Stimulated activated CD4-positive, alpha-beta T cell treated with anti-CD3 and anti-CD28 coated beads, Interleukin-4, amount 100 ng/mL, for 4 hours (primary cell): ENCODE results near the gene IGIP.

Source experiments
- DNase-seq, 2 experiments: peaks; one replicate each; pipeline ENCODE4 v3.0.0-alpha.2; 2020

The IGIP gene

DNA sequence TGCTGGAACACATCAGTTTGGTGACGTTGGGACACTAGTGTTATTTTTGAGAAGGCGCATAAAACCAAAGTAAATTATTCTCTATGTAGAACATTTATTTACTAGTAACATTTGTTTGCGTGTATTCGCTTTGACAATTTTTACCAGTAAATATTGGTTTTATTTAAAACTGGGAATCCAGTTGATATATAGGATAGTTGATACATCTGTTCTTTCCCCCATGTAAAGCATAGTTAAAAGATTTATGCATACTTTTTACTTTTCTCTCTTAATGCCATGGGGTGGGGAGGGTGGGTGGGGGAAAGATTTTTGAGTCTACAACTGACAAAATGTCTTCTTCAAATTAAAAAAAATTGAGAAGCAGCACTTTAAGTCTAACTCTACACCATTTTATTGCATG, at the start of gene IGIP:
Gene IGIP, plus strand, starts transcription at position 301 of the 400 bp plus-strand sequence. CDS start 2,540 bp downstream, outside the sequence.
- no peak for DNase-seq

DNA sequence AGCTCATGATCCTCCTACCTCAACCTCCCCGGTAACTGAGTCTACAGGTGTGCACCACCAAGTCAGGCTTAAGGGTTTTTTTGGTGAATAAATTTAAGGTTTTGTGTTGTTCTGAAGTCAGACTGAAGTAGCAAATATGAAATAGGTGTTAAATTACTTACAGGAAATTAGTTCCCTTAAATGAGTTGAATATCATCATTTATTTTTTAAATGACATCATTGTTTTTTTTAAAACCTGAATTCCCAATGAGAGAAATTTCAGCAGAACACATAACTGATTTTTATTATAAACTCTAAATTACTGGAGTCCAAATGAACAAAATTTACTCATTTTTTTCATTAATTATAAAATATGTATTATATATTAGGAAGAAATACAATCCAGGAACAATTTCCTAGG, 49.6 kb upstream of the IGIP start:
- DNase-seq: no peak

DNA sequence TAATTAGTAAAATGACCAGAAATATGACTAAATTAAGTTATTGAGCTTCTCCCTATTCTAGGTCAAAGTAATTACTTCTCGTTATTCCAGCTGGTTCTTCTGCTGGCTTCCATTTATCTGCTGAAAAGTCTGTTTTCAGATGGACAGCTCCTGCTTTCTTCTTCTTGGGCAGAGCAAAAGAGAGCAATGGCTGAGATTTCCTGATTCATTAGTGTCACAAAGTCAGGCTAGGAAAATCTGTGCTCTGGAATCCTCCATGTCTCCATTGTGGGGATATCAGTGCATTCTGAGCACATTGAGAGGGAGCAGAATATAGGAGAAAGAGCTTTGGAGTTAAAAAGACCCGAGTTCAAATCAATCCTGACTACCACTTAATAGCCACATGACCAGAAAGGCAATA, 48.9 kb upstream of the IGIP start:
- no peak for DNase-seq

DNA sequence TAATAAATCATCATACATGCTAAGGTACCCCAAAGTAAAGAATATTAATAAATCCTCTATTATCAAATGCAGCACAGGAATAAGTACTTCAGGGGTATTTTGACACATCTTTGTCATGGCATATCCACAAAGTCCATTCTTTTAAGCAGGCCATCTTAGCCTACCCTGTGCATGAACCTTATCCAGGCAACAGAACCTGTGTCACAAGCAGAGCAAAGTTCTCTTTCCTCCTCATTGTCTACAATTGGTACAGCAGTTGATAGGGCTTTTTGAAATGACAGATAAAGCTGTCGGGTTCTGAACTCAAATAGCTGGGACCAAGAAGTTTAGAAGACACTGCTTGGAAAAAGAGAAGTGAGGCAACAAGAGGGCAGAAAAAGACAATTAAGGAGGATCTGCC, 42.6 kb upstream of the IGIP start:
- DNase-seq: no peak

DNA sequence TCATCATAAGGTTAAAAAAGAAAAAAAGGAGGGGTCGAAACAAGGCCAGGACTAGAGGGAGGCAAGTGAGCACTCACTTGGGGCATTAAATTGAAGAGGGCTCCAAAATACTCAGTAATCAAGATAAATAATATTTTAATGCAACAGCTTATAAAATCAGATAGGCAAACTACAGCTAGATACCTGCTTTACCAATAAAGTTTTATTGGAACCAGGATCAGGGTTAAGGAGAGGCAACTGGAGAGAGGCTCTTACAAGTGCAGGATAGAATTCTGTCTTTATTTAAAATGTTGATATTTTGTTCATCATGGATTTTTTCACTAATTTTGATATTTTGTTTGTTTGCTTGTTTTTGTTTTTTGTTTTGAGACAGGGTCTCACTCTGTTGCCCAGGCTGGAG, 42.1 kb upstream of the IGIP start:
- no peak for DNase-seq

DNA sequence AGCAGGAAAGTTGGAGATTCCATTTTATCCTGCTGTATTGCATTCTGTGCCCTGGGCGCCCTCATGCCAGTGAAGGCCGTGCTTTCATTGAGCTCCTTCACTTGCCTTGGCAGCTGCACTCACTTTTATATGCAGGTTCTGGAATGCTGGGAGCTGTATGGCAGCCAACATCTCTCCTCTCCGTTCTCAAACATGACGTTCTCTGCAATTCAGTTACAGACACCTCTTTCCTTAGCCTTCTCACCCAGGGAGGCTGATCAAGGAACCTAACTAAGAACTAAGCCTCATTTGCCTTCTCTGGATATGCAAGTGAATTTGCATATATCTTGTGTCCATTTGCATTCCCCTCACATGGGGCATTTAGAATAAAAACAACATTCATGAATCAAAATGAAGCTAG, 41.2 kb upstream of the IGIP start:
- DNase-seq: no peak

DNA sequence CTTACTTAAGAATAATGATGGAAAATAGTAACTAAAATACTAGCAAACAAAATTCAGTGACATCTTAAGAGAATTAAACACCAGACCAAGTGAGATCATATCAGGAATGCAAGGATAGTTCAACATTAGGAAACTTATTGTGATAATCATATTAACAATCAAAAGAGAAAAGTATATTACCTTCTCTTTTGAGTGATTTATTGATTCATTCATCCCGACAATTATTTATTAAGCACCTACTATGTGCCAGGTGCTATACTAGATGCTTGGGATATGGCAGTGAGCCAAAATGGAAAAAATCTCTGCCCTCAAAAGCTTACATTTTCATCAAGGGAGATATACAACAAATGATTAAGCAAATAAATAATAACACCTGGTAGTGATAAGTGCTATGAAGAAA, 35.5 kb upstream of the IGIP start:
- no peak for DNase-seq

DNA sequence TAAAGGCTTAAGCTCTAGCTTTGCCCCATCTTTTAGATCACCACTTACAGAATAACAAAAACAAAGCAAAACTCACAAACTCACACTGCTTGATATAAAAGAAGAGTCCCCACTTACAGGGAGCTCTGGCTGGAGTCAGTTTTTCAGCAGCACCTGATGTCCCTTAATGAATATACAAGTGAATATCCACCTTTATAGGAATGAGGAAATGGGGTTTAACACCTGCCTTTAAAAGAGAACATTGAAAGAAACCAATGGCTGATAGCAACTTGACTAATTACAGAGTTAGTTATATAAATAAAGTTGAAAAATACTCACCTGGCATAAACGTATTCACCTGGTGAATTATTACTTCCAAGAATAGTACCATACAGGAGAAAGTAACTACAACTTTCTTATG, 32.6 kb upstream of the IGIP start:
- no peak for DNase-seq

DNA sequence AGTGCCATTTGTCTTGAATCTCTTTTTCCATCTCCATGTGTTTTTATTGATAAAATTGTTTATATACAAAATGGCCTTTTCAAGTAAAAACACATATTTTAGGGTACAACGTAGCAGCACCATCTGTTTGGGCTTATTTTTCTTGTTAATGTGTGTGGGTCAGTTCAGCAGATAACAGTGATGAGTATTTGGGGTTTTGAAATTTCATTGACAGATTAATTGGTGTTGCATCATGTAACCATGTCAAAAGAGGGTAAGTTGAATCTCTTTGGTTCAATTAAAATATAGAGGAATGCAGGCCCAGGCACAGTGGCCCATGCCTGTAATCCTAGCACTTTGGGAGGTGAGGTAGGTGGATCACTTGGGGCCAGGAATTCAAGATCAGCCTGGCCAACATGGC, 31.9 kb upstream of the IGIP start:
- DNase-seq: no peak

DNA sequence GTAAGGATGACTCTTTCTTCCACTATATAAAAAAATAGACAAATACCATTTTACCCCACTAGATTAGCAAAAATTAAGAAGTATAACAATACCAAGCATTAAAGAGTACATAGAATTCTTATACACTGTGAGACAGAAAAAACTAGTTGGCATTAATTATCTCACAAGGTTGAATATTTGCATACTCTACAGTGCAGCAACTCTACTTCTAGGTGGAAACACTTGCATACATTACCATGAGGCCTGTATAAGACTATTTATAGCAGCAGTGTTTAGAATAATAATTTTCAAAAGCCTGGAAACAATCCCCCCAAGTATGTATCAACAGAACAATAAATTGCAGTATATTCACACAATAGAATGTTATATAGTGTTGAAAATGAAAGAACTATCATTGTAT, 30.8 kb upstream of the IGIP start:
- no peak for DNase-seq

DNA sequence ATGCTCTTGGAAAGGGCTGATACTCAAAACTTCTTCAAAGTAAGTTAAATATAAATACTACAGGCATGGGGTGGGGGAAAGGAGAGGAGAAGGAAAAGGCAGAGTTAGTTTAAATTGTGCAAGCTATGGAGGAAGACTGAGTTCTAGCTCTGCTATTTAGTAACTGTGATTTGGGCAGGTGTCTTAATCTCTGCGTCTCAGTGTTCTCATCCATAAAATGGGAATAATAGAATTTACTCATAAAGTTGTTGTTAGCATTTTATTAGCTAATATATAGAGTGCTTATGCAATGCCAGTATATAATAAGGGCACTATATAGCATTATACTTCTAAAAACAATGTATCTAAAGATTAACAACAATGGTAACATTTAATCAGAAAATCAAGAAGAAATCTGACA, 24.6 kb upstream of the IGIP start:
- DNase-seq: no peak

DNA sequence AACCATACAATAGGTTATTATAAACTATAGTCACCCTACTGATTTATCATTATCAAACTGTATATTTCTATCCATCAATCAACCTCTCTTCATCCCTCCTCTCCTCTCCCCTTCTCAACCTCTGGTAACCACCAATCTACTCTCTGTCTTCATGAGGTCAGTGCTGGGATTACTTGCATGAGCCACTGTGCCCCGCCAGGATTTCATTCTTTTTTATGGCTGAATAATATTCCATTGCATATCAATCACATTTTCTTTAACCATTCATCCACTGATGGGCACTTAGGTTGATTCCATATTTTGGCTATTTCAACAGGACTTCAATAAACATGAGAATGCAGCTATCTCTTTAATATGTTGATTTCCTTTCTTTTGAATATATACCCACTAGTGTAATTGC, 22.6 kb upstream of the IGIP start:
- no peak for DNase-seq

DNA sequence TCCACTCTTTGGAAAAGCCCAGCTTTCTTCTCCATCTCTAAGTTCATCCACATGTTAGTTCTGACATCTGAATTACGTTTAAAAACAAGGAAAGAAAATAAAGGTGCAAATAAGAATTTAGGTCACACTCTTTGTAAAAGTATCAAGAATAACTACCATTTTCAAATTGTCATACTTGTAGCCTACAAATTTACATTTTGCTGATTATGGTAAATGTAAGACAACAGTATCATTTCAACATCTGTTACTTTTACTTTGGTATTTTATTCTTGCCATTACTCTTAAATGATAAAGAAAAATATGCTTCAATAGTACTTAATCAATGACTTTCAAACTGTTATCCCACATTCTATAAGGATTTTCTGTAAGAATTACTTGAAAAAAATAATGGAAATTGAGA, 21.6 kb upstream of the IGIP start:
- DNase-seq: no peak

DNA sequence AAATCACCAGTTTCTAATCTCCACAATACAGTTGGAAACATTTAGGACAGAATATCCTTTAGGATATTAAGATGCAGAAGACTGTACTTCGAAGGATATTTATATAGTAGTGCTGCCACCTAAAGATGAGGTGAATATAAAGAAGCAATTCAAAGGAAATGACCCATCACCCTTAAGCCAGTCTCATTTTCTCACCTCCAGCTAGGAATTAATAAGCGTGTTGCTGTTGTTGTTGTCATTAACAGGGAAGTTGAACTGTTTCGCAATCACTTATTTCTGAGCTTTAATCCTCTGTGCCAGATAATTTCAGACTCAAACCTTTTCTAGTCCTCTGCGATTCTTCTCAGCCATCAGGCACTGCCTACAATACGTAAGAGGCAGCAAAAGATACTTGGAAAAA, 19.6 kb upstream of the IGIP start:
- DNase-seq: no peak

DNA sequence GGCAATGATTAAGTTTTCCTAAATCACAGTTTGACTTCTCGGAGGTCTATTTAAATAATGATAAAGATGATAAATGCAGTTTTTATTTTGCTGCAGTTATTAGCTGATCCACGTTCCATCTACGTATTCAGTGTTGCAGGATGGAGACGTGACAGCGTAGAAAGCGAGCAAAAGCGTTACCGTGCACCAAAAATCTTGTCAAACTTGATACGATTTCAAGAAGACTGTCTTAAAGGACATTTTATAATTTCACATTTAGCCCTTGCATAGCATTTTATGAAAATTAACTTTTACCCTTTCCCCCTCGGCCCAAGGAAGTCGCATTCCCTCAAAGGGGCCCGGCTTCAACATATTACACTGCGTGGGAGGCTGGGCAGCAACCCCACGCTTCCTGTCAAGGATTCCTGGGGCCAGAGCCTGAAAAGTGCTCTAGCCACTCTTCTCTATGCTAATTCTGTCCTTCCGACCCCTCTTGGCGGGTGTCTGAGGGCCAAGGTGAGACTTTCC, 18.9 kb upstream of the IGIP start:
- no peak for DNase-seq

DNA sequence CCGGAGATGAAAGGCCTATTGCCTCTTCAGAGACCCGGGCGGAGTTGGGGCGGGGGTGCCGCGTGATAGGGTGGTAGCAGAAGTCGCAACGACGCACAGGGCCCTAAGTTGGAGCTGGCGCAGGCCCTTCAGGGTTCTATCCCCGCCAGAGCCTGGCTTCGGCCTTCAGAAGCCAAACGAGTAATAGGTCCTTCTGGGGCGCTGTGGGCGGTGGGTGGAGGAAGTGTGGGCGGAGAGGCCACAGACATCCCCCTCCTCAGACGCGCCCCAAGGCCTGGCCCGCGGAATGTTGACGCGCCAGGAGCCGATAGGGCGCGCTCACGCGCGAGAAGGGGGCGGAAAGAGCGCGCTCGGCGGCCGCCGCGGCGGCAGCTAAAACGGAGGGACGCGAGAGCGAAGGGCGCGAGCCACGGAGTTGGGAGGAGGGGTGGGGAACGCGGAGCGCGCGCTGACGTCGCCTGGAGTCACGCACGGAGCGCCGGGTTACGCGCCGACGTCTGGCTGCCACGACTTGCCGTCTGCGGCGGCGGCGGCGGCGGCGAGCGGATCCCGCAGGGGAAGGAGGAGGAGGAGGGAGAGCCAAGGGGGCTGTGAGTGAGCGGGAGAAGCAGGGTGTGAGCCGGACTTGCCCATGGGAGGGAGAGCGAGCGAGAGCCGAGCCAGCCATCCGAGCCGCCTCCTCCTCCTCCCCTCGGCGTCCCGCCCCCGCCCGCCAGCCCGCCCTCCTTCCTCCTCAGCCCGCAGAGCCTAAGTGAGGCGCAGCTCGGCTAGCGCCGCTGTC, 18.2 kb upstream of the IGIP start:
- DNase-seq: peak; percentile 87 to 90

DNA sequence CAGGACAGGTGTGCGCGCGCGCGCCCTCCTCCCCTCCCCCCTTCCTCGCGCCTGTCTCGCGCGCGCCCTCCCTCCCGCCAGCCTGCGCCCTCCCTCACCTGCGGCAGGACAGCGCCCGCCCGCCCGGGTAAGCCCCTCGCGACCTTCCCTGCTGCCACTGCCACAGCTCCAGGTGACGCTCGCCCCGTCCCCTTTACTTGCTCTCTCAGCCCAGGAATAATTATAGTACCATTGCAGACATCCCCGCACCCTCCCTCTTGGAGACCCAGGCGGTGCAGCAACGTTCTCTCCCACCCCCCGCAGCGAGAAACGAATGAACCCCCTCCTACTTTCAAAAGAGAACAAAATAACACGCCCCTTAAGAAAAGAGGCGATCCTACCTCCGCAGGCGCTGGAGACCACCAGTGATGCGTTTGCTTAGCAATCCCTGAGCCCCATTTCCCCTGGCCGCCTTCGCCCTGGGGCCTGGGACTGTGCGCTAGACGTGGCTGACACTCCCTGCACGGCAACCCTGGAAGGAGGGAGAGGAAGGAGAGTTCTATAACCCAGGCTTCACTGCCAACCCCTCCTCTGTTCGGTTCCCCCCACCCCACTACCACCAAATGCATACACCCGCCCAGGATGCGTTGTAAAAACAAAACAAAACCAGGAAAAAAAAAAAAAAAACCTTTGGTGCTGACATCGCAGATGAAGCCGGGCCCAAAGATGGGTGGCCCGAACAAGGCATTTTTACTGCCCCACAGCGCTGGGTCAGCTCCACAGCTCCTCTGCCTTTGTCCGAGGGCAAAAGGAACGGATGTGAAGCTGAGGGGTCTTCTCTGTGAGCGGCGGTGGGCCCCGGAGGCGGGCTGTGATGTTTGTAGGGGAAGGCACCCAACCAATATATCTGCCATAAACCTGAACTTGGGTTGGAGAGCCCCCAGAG, 17.4 kb upstream of the IGIP start:
- DNase-seq: no peak

DNA sequence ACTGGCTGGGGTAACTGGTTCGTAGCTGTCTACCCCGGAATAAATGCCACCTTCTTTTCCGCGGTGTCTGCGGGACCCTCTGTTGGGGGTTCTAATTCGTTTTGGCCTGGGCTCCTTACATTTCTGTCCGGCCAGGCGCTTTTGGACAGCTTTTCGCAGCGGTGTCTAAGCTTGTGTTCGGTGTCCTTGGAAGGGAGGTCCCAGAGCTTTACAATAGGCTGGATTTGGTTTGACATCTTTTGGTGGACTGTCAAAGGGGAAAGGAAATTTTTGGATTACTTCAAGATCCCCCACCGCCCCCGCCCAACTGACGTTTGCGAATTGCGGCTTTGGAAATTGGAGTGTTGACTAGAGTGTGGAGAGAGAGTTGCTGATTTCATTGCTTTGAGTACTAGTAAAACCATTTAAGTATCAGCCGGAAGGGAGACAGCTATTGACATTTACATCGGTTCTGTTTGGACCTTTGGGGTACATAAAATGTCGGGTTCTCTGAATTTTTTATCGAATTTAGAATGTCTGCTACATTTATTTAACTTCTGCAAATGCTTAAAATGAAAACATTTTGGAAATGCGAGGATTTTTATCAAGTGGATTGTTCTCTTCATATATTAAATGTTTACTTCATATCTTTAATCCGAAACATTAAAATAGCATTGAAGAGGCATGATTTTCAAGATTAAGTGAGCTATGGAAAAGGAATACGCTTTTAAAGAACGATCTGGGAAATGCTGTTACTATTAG, 16.5 kb upstream of the IGIP start:
- no peak for DNase-seq

DNA sequence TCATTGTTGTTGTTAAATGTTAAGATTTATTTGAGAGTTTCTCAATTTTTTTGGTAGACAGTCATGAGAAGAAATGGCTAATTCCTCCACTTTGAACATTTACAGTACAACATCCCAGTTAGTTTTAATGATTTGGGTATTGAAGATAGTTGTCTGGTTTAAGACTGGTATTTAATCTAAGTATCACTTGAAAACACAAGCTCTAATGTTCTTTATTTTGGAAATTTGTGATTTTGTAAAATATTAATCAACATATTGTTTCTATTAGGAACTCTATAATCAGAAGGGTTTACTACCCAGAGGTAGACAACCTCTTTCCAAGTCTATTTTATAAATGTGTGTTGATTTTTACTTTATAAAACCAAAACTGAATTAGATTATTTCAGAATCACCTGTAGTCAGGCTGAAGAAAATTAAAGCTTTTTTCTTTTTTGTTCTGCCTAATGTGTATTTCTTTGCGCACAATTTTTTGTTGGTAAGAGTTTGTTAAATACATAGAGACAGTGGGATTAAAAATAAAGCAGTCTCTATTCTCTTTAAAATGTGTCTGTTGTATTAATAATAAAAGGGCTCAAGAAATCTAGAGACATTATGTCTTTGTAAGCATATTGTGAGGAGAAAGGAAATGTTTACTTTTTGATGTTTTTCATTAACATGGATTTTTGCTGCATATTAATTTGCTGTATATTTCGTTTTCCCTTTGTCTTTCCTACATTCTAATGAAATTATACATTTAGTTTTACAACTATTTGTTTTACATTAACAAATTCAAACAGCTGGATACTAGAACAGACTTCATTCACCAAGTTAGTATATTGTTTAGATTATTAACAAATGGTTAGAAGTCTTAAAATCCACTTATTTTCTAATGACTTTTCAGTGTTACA, 15.7 kb upstream of the IGIP start:
- no peak for DNase-seq

DNA sequence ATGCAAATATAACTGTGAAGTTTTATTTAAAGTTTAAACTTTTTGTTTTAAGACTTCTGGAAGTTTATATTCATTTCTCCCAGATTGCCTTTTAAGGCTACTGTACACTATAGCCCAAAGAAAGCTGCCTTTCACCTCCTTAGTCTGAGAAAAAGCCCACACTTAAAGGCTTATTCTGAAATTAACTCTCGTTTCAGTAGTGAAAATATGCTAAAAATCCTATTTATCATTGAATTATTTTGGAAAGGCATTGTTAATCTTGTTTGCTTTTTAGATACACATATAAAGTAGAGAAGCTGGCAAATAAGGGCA, 15.1 kb upstream of the IGIP start:
- DNase-seq: no peak

DNA sequence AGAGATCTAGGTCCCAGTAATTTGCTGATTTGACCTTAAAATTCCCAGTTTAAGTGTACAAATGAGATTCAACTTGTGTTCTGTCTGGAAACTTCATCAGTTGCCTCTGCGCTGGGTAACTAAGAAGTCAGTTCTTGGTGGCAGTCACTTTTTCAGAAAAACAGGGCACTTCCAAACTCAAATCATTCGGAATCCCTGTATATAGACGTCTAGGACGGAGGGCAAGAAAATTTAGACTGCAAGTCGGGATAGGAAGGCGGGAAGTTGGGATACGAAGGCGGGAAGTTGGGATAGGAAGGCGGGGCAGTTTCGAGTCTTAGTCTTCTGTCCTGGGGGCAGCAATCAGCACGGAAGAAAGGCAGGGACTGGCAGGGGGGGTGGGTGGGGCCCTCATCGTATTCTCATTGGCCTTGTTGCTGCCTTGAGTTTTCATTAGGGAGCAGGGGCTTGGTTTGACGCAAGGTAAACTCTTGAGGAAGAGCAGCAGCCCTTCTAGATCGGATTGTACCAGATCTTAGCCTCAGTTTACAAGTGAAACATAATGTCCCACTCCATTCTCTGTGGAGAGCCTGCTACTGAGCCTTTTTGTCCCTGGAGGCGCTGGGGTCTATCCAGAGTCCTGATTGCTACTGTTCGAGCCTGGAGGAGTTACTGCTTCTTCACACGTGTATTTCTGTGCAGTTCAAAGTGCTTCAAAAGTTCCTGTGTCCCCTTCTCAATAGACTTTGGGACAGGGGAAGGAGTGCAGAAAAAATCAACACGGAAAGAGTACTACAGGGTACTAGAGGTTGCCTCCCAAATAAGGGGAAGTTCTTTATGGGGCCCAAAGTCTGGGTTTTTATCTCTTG, 14.5 kb upstream of the IGIP start:
- no peak for DNase-seq
